ENCODE data around the gene LBX2.

LBX2 gene

DNA sequence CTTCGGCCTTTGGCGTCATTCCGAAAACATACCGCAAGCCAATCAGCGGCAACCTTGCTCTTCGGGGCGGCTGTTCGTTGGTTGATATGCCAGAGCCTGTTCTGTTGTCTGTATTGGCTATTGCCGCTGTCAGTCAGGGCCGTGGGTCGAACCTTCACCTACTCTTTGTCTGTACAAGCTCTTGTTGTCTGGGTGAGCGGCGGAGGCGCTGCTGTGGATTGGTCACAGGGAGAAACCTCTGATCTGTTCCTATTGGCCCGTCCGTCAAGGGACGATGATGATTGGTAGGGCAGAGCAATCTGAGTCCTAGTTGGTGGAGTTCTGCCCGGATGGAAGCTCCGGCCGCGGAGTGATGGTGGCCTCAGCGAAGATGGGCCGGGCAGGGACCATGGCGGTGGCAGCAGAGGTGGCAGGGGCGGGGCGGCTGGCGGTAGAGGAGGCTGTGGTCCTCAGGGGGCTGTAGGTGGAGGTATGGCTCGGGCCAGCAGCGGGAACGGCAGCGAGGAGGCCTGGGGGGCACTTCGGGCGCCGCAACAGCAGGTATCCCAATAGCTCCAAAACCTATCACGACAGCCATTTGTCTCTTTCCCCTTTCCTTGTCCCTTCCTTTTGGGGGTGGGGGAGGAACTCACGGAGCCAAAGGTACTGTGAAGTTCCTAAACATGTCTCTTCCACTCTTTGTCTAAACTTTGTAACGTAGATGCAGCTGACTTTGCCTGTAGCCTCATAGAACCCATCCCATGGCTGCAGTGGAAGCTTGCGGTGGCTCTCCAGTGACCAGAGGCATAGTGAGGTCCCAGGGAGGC, 41.1 kb downstream of the LBX2 start, which contains the start of gene WBP1:
Gene WBP1 (plus strand): TSS at position 307 of the 806 bp plus-strand sequence. CDS start 165 bp downstream, at position 472.
- DNase-seq (ENCODE audit: low read depth in 2 of 2, low spot score in 1 of 2), result peak; percentile 89 to 97

DNA sequence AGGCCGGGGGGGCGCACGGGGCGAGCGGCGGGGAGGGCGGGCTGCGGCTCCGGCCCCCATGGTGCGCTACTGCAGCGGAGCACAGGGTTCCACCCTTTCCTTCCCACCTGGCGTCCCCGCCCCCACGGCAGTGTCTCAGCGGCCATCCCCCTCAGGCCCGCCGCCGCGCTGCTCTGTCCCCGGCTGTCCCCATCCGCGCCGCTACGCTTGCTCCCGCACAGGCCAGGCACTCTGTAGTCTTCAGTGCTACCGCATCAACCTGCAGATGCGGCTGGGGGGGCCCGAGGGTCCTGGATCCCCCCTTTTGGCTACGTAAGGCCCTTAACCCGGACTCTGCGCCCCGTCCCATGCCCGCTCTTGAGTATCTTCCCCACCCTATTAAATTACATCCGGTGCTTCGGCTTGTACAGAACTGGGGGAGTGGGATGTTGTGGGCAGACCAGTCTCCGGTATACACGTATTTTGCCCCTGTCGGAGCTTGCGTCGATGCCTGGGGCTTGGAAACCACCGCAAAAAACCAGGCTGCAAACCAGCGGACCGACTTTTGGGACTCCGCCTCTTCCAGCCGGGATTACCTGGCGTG, 41.8 kb downstream of the LBX2 start:
- peak; percentile 60 to 72 for DNase-seq (ENCODE audit: low read depth in 2 of 2, low spot score in 1 of 2)

DNA sequence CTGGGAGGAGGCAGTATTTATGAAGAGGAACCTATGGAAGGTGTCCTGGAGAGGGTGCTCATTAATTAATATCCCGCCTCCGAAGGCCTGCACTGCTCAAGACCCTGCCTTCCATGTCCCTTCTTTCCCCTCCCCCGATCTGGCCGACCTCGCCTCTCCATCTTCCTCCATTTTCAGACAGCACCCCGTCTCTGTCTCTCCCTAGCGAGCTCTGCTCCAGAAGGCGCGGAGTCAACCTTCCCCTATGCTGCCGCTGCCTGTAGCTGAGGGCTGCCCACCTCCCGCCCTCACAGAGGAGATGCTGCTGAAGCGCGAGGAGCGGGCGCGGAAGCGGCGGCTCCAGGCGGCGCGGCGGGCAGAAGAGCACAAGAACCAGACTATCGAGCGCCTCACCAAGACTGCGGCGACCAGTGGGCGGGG, 42.3 kb downstream of the LBX2 start:
- DNase-seq (ENCODE audit: low read depth in 2 of 2, low spot score in 1 of 2), result no peak

DNA sequence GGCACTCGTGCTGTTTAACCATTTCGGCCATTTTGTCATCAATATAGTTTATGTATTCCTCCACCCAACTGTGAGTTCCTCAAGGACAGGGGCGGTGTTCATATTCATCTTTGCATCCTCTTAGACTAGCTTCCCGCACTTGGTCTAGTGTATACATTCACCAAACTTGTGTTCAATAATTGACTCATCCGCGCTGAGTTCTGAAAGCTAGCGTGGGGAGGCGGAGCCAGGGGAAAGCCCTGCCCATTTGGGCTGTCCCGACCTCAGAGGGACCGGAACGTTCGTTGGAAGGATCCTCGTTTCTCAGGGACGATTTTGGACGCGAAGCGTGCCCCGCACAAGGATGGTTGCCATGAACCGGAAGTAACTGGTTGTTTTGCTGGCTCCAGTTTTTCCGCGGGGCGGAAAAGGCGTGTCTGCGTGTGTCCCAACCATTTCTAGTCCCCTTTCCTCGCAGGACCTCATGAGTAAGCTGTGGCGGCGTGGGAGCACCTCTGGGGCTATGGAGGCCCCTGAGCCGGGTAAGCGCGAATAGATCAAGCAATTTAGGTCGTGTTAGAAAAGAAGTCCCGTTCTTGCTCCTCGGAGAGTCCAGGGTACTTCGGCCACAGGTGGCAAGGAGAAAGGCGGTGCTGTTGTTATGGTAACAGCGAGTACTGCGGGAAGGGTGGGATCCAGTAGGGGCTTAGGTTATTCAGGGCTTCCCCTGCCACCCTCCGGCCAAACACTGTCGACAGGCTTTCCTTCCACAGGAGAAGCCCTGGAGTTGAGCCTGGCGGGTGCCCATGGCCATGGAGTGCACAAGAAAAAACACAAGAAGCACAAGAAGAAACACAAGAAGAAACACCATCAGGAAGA, 44.5 kb downstream of the LBX2 start, which contains the start of gene INO80B:
Gene INO80B (plus strand): TSS at position 434 of the 858 bp plus-strand sequence. CDS start 30 bp downstream, at position 464.
- peak; percentile 83 to 94 for DNase-seq (ENCODE audit: low read depth in 2 of 2, low spot score in 1 of 2)

DNA sequence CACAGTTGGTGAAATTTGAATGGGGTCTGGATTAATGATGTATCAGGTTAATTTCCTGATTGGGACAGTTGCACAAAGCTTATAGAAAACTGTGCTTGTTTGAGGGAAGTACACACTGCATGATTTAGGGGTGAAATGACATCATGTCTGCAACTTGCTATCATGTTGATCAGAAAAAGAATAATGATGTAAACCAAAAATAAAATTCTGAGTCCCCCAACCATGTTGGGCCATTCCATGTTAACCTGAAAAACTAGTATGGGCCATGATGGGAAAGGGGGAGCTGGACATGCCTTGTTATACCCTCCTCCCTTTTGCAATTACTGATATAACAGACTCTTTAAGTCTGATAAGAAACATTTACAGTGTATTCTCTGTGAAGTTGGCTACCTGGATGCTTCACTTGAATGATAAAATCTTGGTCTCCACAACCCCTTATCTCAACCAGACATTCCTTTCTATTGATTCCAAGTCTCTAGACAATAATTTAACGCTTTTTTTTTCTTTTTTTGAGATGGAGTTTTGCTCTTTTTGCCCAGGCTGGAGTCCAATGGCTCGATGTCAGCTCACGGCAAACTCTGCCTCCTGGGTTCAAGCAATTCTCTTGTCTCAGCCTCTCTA, 48.7 kb downstream of the LBX2 start:
- DNase-seq (ENCODE audit: low read depth in 2 of 2, low spot score in 1 of 2), result no peak

DNA sequence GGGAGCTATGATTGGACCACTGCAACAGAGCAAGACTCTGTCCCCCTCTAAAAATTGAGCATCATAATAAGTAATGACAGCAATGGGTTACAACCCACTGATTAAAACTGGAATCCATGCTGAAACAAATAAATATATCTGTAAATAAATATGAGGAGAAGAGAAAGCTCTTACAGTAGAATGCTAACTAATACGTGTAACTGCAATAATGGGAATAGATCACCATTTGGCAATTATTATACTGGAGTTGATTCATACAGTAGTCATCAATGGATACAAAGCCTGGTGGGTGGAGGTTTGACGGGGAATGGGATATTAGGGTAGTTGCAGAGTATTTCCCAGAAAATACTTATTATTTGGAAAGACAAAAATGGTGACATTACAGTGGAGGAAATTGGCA, 50.6 kb downstream of the LBX2 start:
- no peak for DNase-seq (ENCODE audit: low read depth in 2 of 2, low spot score in 1 of 2)
